Stomach (tissue), 9 donors: ENCODE data around the gene KLHL17. TPM values are rescaled to one million over a fixed set of nuclear protein-coding genes. Genes with fewer than 3 reads are reported as not detected.

ENCODE experiments used
- DNase-seq, 2 donors: peaks; one replicate each; pipeline versions ENCODE4 v3.0.0 to v3.0.0-alpha.2; 2013 to 2019
- H3K27ac ChIP-seq, 5 donors: fragments of 200-600 bp in 4 of 5; sonication (generic) in 4 of 5; one replicate each; pipeline ENCODE4 v1.5.1; 2013 to 2019; ENCODE audit warnings: mild to moderate bottlenecking in 1 of 5, moderate library complexity in 1 of 5
- H3K27me3 ChIP-seq, 3 donors: fragments of 200-600 bp; sonication (generic); one replicate each; pipeline ENCODE4 v1.5.1; 2017 to 2019; ENCODE audit warnings: mixed run types in 1 of 3
- H3K36me3 ChIP-seq, 4 donors: fragments of 200-600 bp; sonication (generic); 1 replicate in 3 of 4; 2 replicates in 1 of 4; pipeline ENCODE4 v1.5.1; 2016 to 2019
- H3K4me1 ChIP-seq, 4 donors: fragments of 200-600 bp; sonication (generic); one replicate each; pipeline ENCODE4 v1.5.1; 2016 to 2019
- H3K4me3 ChIP-seq, 4 donors: fragments of 200-600 bp; sonication (generic) in 3 of 4; one replicate each; pipeline ENCODE4 v1.5.1; 2016 to 2019; ENCODE audit warnings: mild to moderate bottlenecking in 1 of 4
- H3K9me3 ChIP-seq, 4 donors: fragments of 200-600 bp; sonication (generic); one replicate each; pipeline ENCODE4 v1.5.1; 2016 to 2019
- CTCF ChIP-seq, 7 experiments: fragments of 450-650 bp in 4 of 7; fragments of 200-600 bp in 3 of 7; sonication (generic) in 3 of 7; IDR thresholded peaks; one replicate each; pipeline ENCODE4 v1.5.1; 2016 to 2019; ENCODE audit warnings: antibody characterized with exemption in 7 of 7, control low read depth in 2 of 7, mild to moderate bottlenecking in 1 of 7
- EP300 ChIP-seq: sonication (generic); formaldehyde crosslinking; IDR thresholded peaks from one replicate; pipeline ENCODE4 v1.6.1; 2017; ENCODE audit warnings: antibody characterized with exemption
- POLR2A ChIP-seq, 4 donors: fragments of 450-650 bp; IDR thresholded peaks; one replicate each; pipeline ENCODE4 v1.6.1; 2016; ENCODE audit warnings: antibody characterized with exemption in 4 of 4, control low read depth in 2 of 4, mild to moderate bottlenecking in 1 of 4, moderate library complexity in 1 of 4
- POLR2AphosphoS5 ChIP-seq, 3 donors: sonication (generic); formaldehyde crosslinking; IDR thresholded peaks; one replicate each; pipeline ENCODE4 v1.6.1; 2016; ENCODE audit warnings: antibody characterized with exemption in 3 of 3
- WGBS, 5 donors: extraction: QIAGEN DNeasy Blood & Tissue Kit in 3 of 5; methylation state at CpG; one replicate each; pipeline versions ENCODE4 v1.1.5 to v1.1.7; 2013 to 2018; 5-methylcytosine and 5-hydroxymethylcytosine counted together
- intact Hi-C: fragments of 100-400 bp; cut with DNase I; formaldehyde crosslinking; loops from one replicate; pipeline ENCODE4 v1.15.1; 2023; ENCODE audit warnings: low total_unique reads
- polyA plus RNA-seq, 3 donors: library from polyadenylated mRNA; stranded (reverse); fragments of 200-250 nt; gene quantifications; one replicate each; pipeline ENCODE4 v1.2.3, GENCODE V29; 2013
- total RNA-seq, 5 donors: library from RNA; depleted of rRNA; stranded (reverse); fragments of >200 nt; gene quantifications; one replicate each; pipeline versions ENCODE4 v1.1.0 to v1.2.3, GENCODE V29; 2014 to 2016
- donor health status: healthy with polysubstance abuse.
- donor health status: Bipolar disorder and iron deficiency.
- donor health status: healthy.

The KLHL17 gene
- total and polyA plus RNA-seq, 8 donors = 1.7 to 99.9 (median 7.6) TPM

- Histone ChIP-seq H3K27ac (no peak overlapping the region), H3K9me3 (no peaks in the 10 kb centered on the region), H3K4me3 (no peak overlapping the region), H3K36me3 (no peaks in the 10 kb centered on the region), H3K27me3 (peaks cover 0 to 93% (median 51%) of the 10 kb centered on the region in 3 donors), H3K4me1 (peaks cover 32 to 53% (median 35%) of the 10 kb centered on the region in 4 donors)
- intact Hi-C loops = no loop called here
- DNase-seq = no peak
- TF ChIP-seq POLR2A (IDR thresholded peaks at IDR 0.05) = no peak
- no peak for TF ChIP-seq CTCF (IDR thresholded peaks at IDR 0.05)
- no peak for TF ChIP-seq EP300
- TF ChIP-seq POLR2AphosphoS5 (IDR thresholded peaks at IDR 0.05) = no peak
- WGBS, 5 donors = 45 to 73% (median 54%) methylated on average over 8 to 9 of the region's 9 CpGs
Observed at GRCh38 chr1:927234-927633, 33.1 kb upstream of the KLHL17 start.

- H3K36me3 ChIP-seq = no peaks in the 10 kb centered on the region
- H3K4me3 ChIP-seq = no peak overlapping the region
- no peaks in the 10 kb centered on the region for H3K9me3 ChIP-seq
- H3K27me3 ChIP-seq = peaks cover 0 to 93% (median 47%) of the 10 kb centered on the region in 3 donors
- H3K4me1 ChIP-seq = peaks cover 34 to 53% (median 36%) of the 10 kb centered on the region in 4 donors
- TF ChIP-seq POLR2A (IDR thresholded peaks at IDR 0.05) = no peak
- TF ChIP-seq CTCF (IDR thresholded peaks at IDR 0.05) = no peak
- no peak for TF ChIP-seq POLR2AphosphoS5 (IDR thresholded peaks at IDR 0.05)
- TF ChIP-seq EP300 = no peak
- no peak overlapping the region for H3K27ac ChIP-seq
- WGBS, 5 donors = 31 to 52% (median 34%) methylated on average over 9 to 10 of the region's 10 CpGs
- intact Hi-C loops = no loop called here
- no peak for DNase-seq
Observed at GRCh38 chr1:927748-928147, 32.6 kb upstream of the KLHL17 start.

- Histone ChIP-seq H3K9me3 (no peaks in the 10 kb centered on the region), H3K27ac (no peak overlapping the region), H3K4me3 (no peak overlapping the region), H3K36me3 (no peaks in the 10 kb centered on the region), H3K27me3 (peaks cover 0 to 91% (median 34%) of the 10 kb centered on the region in 3 donors), H3K4me1 (peaks cover 30 to 50% (median 36%) of the 10 kb centered on the region in 4 donors)
- intact Hi-C loops = no loop called here
- no peak for DNase-seq
- TF ChIP-seq POLR2A (IDR thresholded peaks at IDR 0.05) (no peak), CTCF (IDR thresholded peaks at IDR 0.05) (no peak), EP300 (no peak), POLR2AphosphoS5 (IDR thresholded peaks at IDR 0.05) (no peak)
- WGBS, 5 donors = 65 to 83% (median 71%) methylated on average over 40 of the region's 40 CpGs
Observed at GRCh38 chr1:928825-929661, 31.3 kb upstream of the KLHL17 start.

- 82 to 89% (median 87%) methylated on average over 34 to 40 of the region's 40 CpGs for WGBS, 5 donors
- TF ChIP-seq POLR2AphosphoS5 (IDR thresholded peaks at IDR 0.05) (no peak), POLR2A (IDR thresholded peaks at IDR 0.05) (no peak), EP300 (no peak), CTCF (IDR thresholded peaks at IDR 0.05) (no peak)
- peaks cover 0 to 85% (median 27%) of the 10 kb centered on the region in 3 donors for H3K27me3 ChIP-seq
Observed at GRCh38 chr1:929712-930632, 30.4 kb upstream of the KLHL17 start.

More at GRCh38 chr1:929712-930632, 30.4 kb upstream of the KLHL17 start:
- Histone ChIP-seq H3K4me1 (peaks cover 21 to 43% (median 31%) of the 10 kb centered on the region in 4 donors), H3K36me3 (no peaks in the 10 kb centered on the region), H3K9me3 (no peaks in the 10 kb centered on the region), H3K4me3 (no peak overlapping the region), H3K27ac (no peak overlapping the region)
- no peak for DNase-seq
- intact Hi-C loops = no loop called here
